ENCODE measurements around the gene HOXA11.

DNA sequence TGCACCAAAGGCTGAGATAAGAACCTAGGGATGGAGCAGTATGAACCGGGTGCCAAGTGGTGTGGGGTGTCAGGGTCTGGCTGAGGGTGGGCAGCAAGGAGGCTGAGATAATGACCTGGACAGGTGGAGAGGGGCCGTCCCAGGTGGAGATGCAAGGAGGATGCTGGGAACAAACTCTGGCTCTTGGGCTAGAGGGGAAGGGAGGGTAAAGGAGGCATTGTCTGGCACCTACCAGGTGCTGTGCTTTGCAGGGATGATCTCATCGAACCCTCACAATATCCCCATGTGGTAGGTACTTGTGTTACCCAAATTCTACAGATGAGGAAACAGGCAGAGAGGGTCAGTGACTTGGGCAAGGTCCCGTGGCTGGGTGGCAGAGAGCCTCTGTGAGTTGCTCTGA lies 34.8 kb upstream of the HOXA11 start:
- TF ChIP-seq ZNF565 (CRISPR knock-in tag; conservative IDR thresholded peaks at IDR 0.05; ENCODE audit: low read depth) (no peak), ISL1 (CRISPR knock-in tag; IDR thresholded peaks at IDR 0.05) (no peak), ARNTL (CRISPR knock-in tag; IDR thresholded peaks at IDR 0.05; ENCODE audit: borderline replicate concordance, low read depth) (no peak), ZFP30 (CRISPR knock-in tag; IDR thresholded peaks at IDR 0.05) (no peak)
- TF ChIP-seq, protein P1, sequence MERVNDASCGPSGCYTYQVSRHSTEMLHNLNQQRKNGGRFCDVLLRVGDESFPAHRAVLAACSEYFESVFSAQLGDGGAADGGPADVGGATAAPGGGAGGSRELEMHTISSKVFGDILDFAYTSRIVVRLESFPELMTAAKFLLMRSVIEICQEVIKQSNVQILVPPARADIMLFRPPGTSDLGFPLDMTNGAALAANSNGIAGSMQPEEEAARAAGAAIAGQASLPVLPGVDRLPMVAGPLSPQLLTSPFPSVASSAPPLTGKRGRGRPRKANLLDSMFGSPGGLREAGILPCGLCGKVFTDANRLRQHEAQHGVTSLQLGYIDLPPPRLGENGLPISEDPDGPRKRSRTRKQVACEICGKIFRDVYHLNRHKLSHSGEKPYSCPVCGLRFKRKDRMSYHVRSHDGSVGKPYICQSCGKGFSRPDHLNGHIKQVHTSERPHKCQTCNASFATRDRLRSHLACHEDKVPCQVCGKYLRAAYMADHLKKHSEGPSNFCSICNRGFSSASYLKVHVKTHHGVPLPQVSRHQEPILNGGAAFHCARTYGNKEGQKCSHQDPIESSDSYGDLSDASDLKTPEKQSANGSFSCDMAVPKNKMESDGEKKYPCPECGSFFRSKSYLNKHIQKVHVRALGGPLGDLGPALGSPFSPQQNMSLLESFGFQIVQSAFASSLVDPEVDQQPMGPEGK (CRISPR knock-in tag; IDR thresholded peaks at IDR 0.05; ENCODE audit: borderline replicate concordance) = no peak
- TF ChIP-seq, protein P2, sequence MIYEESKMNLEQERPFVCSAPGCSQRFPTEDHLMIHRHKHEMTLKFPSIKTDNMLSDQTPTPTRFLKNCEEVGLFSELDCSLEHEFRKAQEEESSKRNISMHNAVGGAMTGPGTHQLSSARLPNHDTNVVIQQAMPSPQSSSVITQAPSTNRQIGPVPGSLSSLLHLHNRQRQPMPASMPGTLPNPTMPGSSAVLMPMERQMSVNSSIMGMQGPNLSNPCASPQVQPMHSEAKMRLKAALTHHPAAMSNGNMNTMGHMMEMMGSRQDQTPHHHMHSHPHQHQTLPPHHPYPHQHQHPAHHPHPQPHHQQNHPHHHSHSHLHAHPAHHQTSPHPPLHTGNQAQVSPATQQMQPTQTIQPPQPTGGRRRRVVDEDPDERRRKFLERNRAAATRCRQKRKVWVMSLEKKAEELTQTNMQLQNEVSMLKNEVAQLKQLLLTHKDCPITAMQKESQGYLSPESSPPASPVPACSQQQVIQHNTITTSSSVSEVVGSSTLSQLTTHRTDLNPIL (CRISPR knock-in tag; IDR thresholded peaks at IDR 0.05; ENCODE audit: low read depth) = no peak
- TF ChIP-seq, protein P3, sequence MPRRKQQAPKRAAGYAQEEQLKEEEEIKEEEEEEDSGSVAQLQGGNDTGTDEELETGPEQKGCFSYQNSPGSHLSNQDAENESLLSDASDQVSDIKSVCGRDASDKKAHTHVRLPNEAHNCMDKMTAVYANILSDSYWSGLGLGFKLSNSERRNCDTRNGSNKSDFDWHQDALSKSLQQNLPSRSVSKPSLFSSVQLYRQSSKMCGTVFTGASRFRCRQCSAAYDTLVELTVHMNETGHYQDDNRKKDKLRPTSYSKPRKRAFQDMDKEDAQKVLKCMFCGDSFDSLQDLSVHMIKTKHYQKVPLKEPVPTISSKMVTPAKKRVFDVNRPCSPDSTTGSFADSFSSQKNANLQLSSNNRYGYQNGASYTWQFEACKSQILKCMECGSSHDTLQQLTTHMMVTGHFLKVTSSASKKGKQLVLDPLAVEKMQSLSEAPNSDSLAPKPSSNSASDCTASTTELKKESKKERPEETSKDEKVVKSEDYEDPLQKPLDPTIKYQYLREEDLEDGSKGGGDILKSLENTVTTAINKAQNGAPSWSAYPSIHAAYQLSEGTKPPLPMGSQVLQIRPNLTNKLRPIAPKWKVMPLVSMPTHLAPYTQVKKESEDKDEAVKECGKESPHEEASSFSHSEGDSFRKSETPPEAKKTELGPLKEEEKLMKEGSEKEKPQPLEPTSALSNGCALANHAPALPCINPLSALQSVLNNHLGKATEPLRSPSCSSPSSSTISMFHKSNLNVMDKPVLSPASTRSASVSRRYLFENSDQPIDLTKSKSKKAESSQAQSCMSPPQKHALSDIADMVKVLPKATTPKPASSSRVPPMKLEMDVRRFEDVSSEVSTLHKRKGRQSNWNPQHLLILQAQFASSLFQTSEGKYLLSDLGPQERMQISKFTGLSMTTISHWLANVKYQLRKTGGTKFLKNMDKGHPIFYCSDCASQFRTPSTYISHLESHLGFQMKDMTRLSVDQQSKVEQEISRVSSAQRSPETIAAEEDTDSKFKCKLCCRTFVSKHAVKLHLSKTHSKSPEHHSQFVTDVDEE (CRISPR knock-in tag; IDR thresholded peaks at IDR 0.05) = no peak

Measured in SK-N-SH treated with all-trans-retinoic acid at 6 μM for 48 hours (cell line).